Glutamatergic neuron (in vitro differentiated cells): ENCODE measurements around the gene SPATA25. TPM values are rescaled to one million over a fixed set of nuclear protein-coding genes. Genes with fewer than 3 reads are reported as not detected.
"Not testable (repeated sequence)": the region's sequence is repeated elsewhere in the genome, so short reads cannot be mapped to it uniquely, and the experiment has no call there.

Experiments
- DNase-seq: peaks from one replicate; pipeline ENCODE4 v3.0.0; 2022
- H3K27ac Mint-ChIP-seq: one replicate; pipeline ENCODE4 v1.8.0; 2020; ENCODE audit warnings: mild to moderate bottlenecking, mixed read lengths, inconsistent platforms; ENCODE audit not compliant: unreplicated experiment
- H3K27me3 Mint-ChIP-seq: one replicate; pipeline ENCODE4 v1.8.0; 2020; ENCODE audit warnings: mild to moderate bottlenecking, moderate library complexity, mixed read lengths, inconsistent platforms; ENCODE audit not compliant: unreplicated experiment
- H3K36me3 Mint-ChIP-seq: one replicate; pipeline ENCODE4 v1.8.0; 2020; ENCODE audit warnings: mild to moderate bottlenecking, mixed read lengths, inconsistent platforms; ENCODE audit not compliant: unreplicated experiment
- H3K4me1 Mint-ChIP-seq: one replicate; pipeline ENCODE4 v1.8.0; 2020; ENCODE audit warnings: mild to moderate bottlenecking, low read depth, mixed read lengths, inconsistent platforms; ENCODE audit not compliant: unreplicated experiment
- H3K4me3 Mint-ChIP-seq: one replicate; pipeline ENCODE4 v1.8.0; 2020; ENCODE audit warnings: mild to moderate bottlenecking, mixed read lengths, inconsistent platforms; ENCODE audit not compliant: unreplicated experiment
- H3K9me3 Mint-ChIP-seq: one replicate; pipeline ENCODE4 v1.8.0; 2020; ENCODE audit warnings: mild to moderate bottlenecking, moderate library complexity, mixed read lengths, inconsistent platforms; ENCODE audit not compliant: unreplicated experiment
- CTCF ChIP-seq: fragments of 200-600 bp; sonication (generic); IDR thresholded peaks from one replicate; pipeline ENCODE4 v1.5.0; 2021; ENCODE audit not compliant: partially characterized antibody, unreplicated experiment
- total RNA-seq: library from RNA; stranded (reverse); fragmentation: NEBNext Ultra II Directional; extraction: Animal tissue kit (Norgen Biotek cat#: 25700); gene quantifications from one replicate; pipeline ENCODE4 v1.2.1, GENCODE V29; 2021; ENCODE audit not compliant: unreplicated experiment

The SPATA25 gene
- total RNA-seq, 1 donor from 2014 or later: 1.2 TPM

- DNase-seq: no peak
- Mint-ChIP-seq H3K4me3 (no peak overlapping the region), H3K27ac (no peak overlapping the region), H3K36me3 (no peaks in the 10 kb centered on the region), H3K4me1 (peaks cover 5% of the 10 kb centered on the region), H3K27me3 (peaks cover 8% of the 10 kb centered on the region), H3K9me3 (peaks cover 2% of the 10 kb centered on the region)
- TF ChIP-seq CTCF: no peak
Observed at GRCh38 chr20:45902199-45902701, 14.8 kb upstream of the SPATA25 start.

GRCh38 chr20:45901332-45901731 is 13.9 kb upstream of the SPATA25 start:
- H3K4me1 Mint-ChIP-seq, H3K27me3 Mint-ChIP-seq, H3K4me3 Mint-ChIP-seq, H3K36me3 Mint-ChIP-seq, H3K27ac Mint-ChIP-seq, DNase-seq, H3K9me3 Mint-ChIP-seq: not testable (repeated sequence)

- no peak overlapping the region for H3K27ac Mint-ChIP-seq
Observed at GRCh38 chr20:45899046-45899835, 11.8 kb upstream of the SPATA25 start.

GRCh38 chr20:45898285-45898684 is 10.9 kb upstream of the SPATA25 start:
- TF ChIP-seq CTCF: no peak
- peaks cover 8% of the 10 kb centered on the region for H3K27me3 Mint-ChIP-seq
- DNase-seq: no peak
- no peak overlapping the region for H3K27ac Mint-ChIP-seq
- H3K4me3 Mint-ChIP-seq: no peak overlapping the region
- no peaks in the 10 kb centered on the region for H3K9me3 Mint-ChIP-seq
- peaks cover 5% of the 10 kb centered on the region for H3K4me1 Mint-ChIP-seq
- no peaks in the 10 kb centered on the region for H3K36me3 Mint-ChIP-seq

More at GRCh38 chr20:45899046-45899835, 11.8 kb upstream of the SPATA25 start:
- H3K9me3 Mint-ChIP-seq: no peaks in the 10 kb centered on the region
- TF ChIP-seq CTCF: no peak
- H3K27me3 Mint-ChIP-seq: peaks cover 8% of the 10 kb centered on the region
- DNase-seq: no peak
- no peaks in the 10 kb centered on the region for H3K36me3 Mint-ChIP-seq
- peaks cover 5% of the 10 kb centered on the region for H3K4me1 Mint-ChIP-seq
- no peak overlapping the region for H3K4me3 Mint-ChIP-seq

GRCh38 chr20:45897692-45898091 is 10.3 kb upstream of the SPATA25 start:
- no peak for DNase-seq
- no peaks in the 10 kb centered on the region for H3K36me3 Mint-ChIP-seq
- no peak for TF ChIP-seq CTCF
- H3K27me3 Mint-ChIP-seq: peaks cover 8% of the 10 kb centered on the region
- no peak overlapping the region for H3K27ac Mint-ChIP-seq
- peaks cover 5% of the 10 kb centered on the region for H3K4me1 Mint-ChIP-seq
- no peaks in the 10 kb centered on the region for H3K9me3 Mint-ChIP-seq
- H3K4me3 Mint-ChIP-seq: no peak overlapping the region
